Measurements from ENCODE around the gene TRIM44. TPM values are rescaled to one million over a fixed set of nuclear protein-coding genes. Genes with fewer than 3 reads are reported as not detected.
A peak's percentile ranks its signal among the peaks of the same experiment; 100 is the strongest.

Gene TRIM44
- total and polyA plus RNA-seq, 10 of the 15 experiments (the other 5 are each of a cell fraction or from before 2014, with no cell fraction given), result 6.7 to 93.0 (median 27.6) TPM

DNA sequence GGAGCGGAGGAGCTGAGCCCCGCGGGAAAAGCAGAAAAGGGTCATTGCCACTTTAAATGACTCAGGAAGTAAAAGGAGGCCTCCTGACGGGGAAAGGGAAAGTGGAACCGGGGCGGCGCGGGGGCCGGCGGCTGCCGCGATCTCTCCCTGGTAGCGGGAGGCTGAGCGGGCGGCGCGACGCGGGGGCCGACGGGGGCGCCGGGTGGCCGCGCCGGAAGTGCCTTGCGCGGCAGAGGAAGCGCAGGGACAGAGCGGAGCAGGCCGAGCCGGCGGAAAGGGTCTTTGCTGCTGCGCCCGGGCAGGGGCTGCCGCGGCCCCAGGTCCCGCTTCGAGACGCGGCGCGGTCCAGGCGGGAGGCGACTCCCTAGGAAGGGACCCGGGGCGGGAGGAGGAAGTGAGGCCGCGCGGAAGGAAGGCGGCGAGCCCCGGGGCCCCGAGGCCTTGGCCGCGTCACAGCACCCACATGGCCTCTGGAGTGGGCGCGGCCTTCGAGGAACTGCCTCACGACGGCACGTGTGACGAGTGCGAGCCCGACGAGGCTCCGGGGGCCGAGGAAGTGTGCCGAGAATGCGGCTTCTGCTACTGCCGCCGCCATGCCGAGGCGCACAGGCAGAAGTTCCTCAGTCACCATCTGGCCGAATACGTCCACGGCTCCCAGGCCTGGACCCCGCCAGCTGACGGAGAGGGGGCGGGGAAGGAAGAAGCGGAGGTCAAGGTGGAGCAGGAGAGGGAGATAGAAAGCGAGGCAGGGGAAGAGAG, at the start of gene TRIM44 (continued):
- TF ChIP-seq, protein P1, sequence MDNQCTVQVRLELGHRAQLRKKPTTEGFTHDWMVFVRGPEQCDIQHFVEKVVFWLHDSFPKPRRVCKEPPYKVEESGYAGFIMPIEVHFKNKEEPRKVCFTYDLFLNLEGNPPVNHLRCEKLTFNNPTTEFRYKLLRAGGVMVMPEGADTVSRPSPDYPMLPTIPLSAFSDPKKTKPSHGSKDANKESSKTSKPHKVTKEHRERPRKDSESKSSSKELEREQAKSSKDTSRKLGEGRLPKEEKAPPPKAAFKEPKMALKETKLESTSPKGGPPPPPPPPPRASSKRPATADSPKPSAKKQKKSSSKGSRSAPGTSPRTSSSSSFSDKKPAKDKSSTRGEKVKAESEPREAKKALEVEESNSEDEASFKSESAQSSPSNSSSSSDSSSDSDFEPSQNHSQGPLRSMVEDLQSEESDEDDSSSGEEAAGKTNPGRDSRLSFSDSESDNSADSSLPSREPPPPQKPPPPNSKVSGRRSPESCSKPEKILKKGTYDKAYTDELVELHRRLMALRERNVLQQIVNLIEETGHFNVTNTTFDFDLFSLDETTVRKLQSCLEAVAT (IDR thresholded peaks at IDR 0.05), result peak; percentile 96
- TF ChIP-seq MTA3 (IDR thresholded peaks at IDR 0.05; ENCODE audit: borderline replicate concordance, low read length), result no peak
- no peak for TF ChIP-seq WRNIP1 (IDR thresholded peaks at IDR 0.05; ENCODE audit: borderline replicate concordance, low read depth, low read length)
- no peak for TF ChIP-seq PAX8 (IDR thresholded peaks at IDR 0.05)
- TF ChIP-seq NR2F1 (conservative IDR thresholded peaks at IDR 0.05), result peak; percentile 78
- TF ChIP-seq ZNF217 (IDR thresholded peaks at IDR 0.05), result peak; percentile 63; the same call in 1 of the 2 replicates
- no peak for TF ChIP-seq NFYA (IDR thresholded peaks at IDR 0.05; ENCODE audit: borderline replicate concordance, low read depth, low read length)
- 0 out of 2 replicates have a peak, but pooled peaks have one; percentile 45 for TF ChIP-seq HCFC1 (IDR thresholded peaks at IDR 0.05; ENCODE audit: low read length)
- TF ChIP-seq KLF5 (IDR thresholded peaks at IDR 0.05; ENCODE audit: partially characterized antibody), result peak; percentile 91
- TF ChIP-seq EED (IDR thresholded peaks at IDR 0.05; ENCODE audit: low read depth), result peak; percentile 54; the same call in 1 of the 2 replicates
- TF ChIP-seq IKZF1 (conservative IDR thresholded peaks at IDR 0.05), result peak; percentile 97
- TF ChIP-seq POU2F2 (IDR thresholded peaks at IDR 0.05; ENCODE audit: borderline replicate concordance, low read depth, low read length), result peak; percentile 55; the same call in 1 of the 3 replicates
- TF ChIP-seq, protein P2, sequence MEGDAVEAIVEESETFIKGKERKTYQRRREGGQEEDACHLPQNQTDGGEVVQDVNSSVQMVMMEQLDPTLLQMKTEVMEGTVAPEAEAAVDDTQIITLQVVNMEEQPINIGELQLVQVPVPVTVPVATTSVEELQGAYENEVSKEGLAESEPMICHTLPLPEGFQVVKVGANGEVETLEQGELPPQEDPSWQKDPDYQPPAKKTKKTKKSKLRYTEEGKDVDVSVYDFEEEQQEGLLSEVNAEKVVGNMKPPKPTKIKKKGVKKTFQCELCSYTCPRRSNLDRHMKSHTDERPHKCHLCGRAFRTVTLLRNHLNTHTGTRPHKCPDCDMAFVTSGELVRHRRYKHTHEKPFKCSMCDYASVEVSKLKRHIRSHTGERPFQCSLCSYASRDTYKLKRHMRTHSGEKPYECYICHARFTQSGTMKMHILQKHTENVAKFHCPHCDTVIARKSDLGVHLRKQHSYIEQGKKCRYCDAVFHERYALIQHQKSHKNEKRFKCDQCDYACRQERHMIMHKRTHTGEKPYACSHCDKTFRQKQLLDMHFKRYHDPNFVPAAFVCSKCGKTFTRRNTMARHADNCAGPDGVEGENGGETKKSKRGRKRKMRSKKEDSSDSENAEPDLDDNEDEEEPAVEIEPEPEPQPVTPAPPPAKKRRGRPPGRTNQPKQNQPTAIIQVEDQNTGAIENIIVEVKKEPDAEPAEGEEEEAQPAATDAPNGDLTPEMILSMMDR (IDR thresholded peaks at IDR 0.05 in 2 of 3, conservative IDR thresholded peaks at IDR 0.05 in 1 of 3; ENCODE audit: control insufficient read depth in 2 of 3, extremely low read depth in 1 of 3, insufficient read depth in 1 of 3, low read depth in 3 of 3, low read length in 3 of 3), result no peak
- TF ChIP-seq CBX5 (IDR thresholded peaks at IDR 0.05; ENCODE audit: low read depth), result 0 out of 2 replicates have a peak, but pooled peaks have one; percentile 73
- TF ChIP-seq, protein P3, sequence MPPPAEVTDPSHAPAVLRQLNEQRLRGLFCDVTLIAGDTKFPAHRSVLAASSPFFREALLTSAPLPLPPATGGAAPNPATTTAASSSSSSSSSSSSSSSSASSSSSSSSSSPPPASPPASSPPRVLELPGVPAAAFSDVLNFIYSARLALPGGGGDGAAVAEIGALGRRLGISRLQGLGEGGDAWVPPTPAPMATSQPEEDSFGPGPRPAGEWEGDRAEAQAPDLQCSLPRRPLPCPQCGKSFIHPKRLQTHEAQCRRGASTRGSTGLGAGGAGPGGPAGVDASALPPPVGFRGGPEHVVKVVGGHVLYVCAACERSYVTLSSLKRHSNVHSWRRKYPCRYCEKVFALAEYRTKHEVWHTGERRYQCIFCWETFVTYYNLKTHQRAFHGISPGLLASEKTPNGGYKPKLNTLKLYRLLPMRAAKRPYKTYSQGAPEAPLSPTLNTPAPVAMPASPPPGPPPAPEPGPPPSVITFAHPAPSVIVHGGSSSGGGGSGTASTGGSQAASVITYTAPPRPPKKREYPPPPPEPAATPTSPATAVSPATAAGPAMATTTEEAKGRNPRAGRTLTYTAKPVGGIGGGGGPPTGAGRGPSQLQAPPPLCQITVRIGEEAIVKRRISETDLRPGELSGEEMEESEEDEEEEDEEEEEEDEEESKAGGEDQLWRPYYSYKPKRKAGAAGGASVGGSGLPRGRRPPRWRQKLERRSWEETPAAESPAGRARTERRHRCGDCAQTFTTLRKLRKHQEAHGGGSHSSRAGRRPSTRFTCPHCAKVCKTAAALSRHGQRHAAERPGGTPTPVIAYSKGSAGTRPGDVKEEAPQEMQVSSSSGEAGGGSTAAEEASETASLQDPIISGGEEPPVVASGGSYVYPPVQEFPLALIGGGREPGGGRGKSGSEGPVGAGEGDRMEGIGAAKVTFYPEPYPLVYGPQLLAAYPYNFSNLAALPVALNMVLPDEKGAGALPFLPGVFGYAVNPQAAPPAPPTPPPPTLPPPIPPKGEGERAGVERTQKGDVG (CRISPR knock-in tag; IDR thresholded peaks at IDR 0.05), result no peak
- peak; percentile 89 for TF ChIP-seq GABPA (IDR thresholded peaks at IDR 0.05; ENCODE audit: low read depth)
- TF ChIP-seq, protein P4, sequence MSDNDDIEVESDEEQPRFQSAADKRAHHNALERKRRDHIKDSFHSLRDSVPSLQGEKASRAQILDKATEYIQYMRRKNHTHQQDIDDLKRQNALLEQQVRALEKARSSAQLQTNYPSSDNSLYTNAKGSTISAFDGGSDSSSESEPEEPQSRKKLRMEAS (IDR thresholded peaks at IDR 0.05; ENCODE audit: low read depth, low read length), result peak; percentile 99
- TF ChIP-seq CEBPB (IDR thresholded peaks at IDR 0.05; ENCODE audit: borderline replicate concordance in 1 of 2, low read depth in 2 of 2, low read length in 2 of 2), result no peak
- TF ChIP-seq, protein P5, sequence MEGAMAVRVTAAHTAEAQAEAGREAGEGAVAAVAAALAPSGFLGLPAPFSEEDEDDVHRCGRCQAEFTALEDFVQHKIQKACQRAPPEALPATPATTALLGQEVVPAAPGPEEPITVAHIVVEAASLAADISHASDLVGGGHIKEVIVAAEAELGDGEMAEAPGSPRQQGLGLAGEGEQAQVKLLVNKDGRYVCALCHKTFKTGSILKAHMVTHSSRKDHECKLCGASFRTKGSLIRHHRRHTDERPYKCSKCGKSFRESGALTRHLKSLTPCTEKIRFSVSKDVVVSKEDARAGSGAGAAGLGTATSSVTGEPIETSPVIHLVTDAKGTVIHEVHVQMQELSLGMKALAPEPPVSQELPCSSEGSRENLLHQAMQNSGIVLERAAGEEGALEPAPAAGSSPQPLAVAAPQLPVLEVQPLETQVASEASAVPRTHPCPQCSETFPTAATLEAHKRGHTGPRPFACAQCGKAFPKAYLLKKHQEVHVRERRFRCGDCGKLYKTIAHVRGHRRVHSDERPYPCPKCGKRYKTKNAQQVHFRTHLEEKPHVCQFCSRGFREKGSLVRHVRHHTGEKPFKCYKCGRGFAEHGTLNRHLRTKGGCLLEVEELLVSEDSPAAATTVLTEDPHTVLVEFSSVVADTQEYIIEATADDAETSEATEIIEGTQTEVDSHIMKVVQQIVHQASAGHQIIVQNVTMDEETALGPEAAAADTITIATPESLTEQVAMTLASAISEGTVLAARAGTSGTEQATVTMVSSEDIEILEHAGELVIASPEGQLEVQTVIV (IDR thresholded peaks at IDR 0.05; ENCODE audit: borderline replicate concordance, partially characterized antibody), result no peak
- 0 out of 2 replicates have a peak, but pooled peaks have one; percentile 76 for TF ChIP-seq RB1 (IDR thresholded peaks at IDR 0.05; ENCODE audit: borderline replicate concordance)
